Endothelial cell of umbilical vein (primary cell): ENCODE results near the gene MLANA. TPM values are rescaled to one million over a fixed set of nuclear protein-coding genes. Genes with fewer than 3 reads are reported as not detected.

Source experiments
- BruUV-seq: library from RNA; stranded (reverse); fragments of 400-500 nt; replicated peaks from 2 replicates; lab custom pipeline; 2021; lab: Mats Ljungman, UMichigan
- CTCF ChIA-PET: fragments of 300-600, 350-600 bp; sonication (Branson Sonifier 250); formaldehyde crosslinking; loops from one replicate; lab custom pipeline; 2021; ENCODE audit warnings: antibody characterized with exemption, inconsistent platforms; lab: Charles Lee
- POLR2A ChIA-PET: fragments of 300-600, 350-600 bp; sonication (Branson Sonifier 250); formaldehyde crosslinking; loops from one replicate; lab custom pipeline; 2021; ENCODE audit warnings: antibody characterized with exemption, inconsistent platforms; lab: Charles Lee
- DNase-seq: peaks from one replicate; pipeline ENCODE4 v3.0.0-alpha.2; 2011; ENCODE audit warnings: low read depth, low spot score
- FAIRE-seq: peaks from 2 replicates; lab custom pipeline; 2011; peaks lifted over from hg19 to GRCh38; lab: Jason Lieb, UNC
- H2AFZ ChIP-seq: 2 replicates; pipeline ENCODE4 v1.6.0; 2012; ENCODE audit warnings: low read depth, low read length, control low read depth, inconsistent platforms
- H3K27ac ChIP-seq: 2 replicates; pipeline ENCODE4 v1.5.1; 2011; ENCODE audit warnings: low read depth, mild to moderate bottlenecking, control low read depth, low read length, moderate library complexity; ENCODE audit not compliant: insufficient read depth
- H3K27me3 ChIP-seq, 2 experiments: 2 replicates each; pipeline versions ENCODE4 v1.6.0 to v1.6.1; 2011; ENCODE audit warnings: low read length in 2 of 2, mixed read lengths in 1 of 2; ENCODE audit not compliant: control insufficient read depth in 2 of 2, insufficient read depth in 2 of 2
- H3K36me3 ChIP-seq, 2 experiments: 2 replicates in 1 of 2; 3 replicates in 1 of 2; pipeline ENCODE4 v1.5.1; 2011; ENCODE audit warnings: low read length in 2 of 2, mild to moderate bottlenecking in 1 of 2, moderate library complexity in 1 of 2; ENCODE audit not compliant: control insufficient read depth in 2 of 2, insufficient read depth in 2 of 2; ENCODE audit errors: extremely low read depth in 1 of 2
- H3K4me1 ChIP-seq: 3 replicates; pipeline ENCODE4 v1.5.1; 2011; ENCODE audit warnings: mild to moderate bottlenecking, low read length; ENCODE audit not compliant: control insufficient read depth, insufficient read depth; ENCODE audit errors: extremely low read depth
- H3K4me2 ChIP-seq: 2 replicates; pipeline ENCODE4 v1.6.1; 2011; ENCODE audit warnings: low read length, control low read depth, mixed read lengths; ENCODE audit not compliant: insufficient read depth
- H3K4me3 ChIP-seq, 3 experiments: fragments of 200-600 bp in 1 of 3; sonication (generic), shearing (Covaris generic) in 1 of 3; replicated peaks in 1 of 3; 2 replicates each; pipeline ENCODE4 v1.5.1; 2011 to 2016; ENCODE audit warnings: control low read depth in 3 of 3, low read length in 3 of 3, mild to moderate bottlenecking in 2 of 3, inconsistent platforms in 1 of 3, low read depth in 1 of 3, moderate library complexity in 1 of 3; ENCODE audit not compliant: insufficient read depth in 1 of 3
- H3K79me2 ChIP-seq: 2 replicates; pipeline ENCODE4 v1.6.0; 2012; ENCODE audit warnings: low read length, inconsistent platforms; ENCODE audit not compliant: control insufficient read depth, insufficient read depth
- H3K9ac ChIP-seq: replicated peaks from 2 replicates; pipeline ENCODE3; 2011; ENCODE audit warnings: low read length, control low read depth; ENCODE audit not compliant: insufficient read depth; ENCODE audit errors: extremely low read depth
- H3K9me1 ChIP-seq: replicated peaks from 3 replicates; pipeline ENCODE4 v1.6.0; 2011; ENCODE audit warnings: mild to moderate bottlenecking, low read length; ENCODE audit not compliant: control insufficient read depth, insufficient read depth; ENCODE audit errors: extremely low read depth
- H3K9me3 ChIP-seq: replicated peaks from 2 replicates; pipeline ENCODE4 v1.5.1; 2012; ENCODE audit warnings: low read length, inconsistent platforms; ENCODE audit not compliant: control insufficient read depth, insufficient read depth
- H4K20me1 ChIP-seq: replicated peaks from 2 replicates; pipeline ENCODE3; 2011; ENCODE audit warnings: mild to moderate bottlenecking, low read length; ENCODE audit not compliant: control insufficient read depth, insufficient read depth; ENCODE audit errors: extremely low read depth
- CTCF ChIP-seq, 2 donors: IDR thresholded peaks; 1 replicate in 1 of 2; 2 replicates in 1 of 2; pipeline ENCODE4 v1.5.1; 2011; ENCODE audit warnings: low read length in 2 of 2, mild to moderate bottlenecking in 2 of 2, moderate library complexity in 2 of 2, control low read depth in 1 of 2, inconsistent platforms in 1 of 2, low read depth in 1 of 2; ENCODE audit not compliant: insufficient read depth in 1 of 2; ENCODE audit errors: extremely low read depth in 1 of 2
- GATA2 ChIP-seq: IDR thresholded peaks from 2 replicates; pipeline ENCODE4 v1.7.0; 2011; ENCODE audit warnings: low read depth, mild to moderate bottlenecking, moderate library complexity, mixed read lengths, low read length; ENCODE audit not compliant: insufficient read length, insufficient read depth
- MYC ChIP-seq: IDR thresholded peaks from one replicate; pipeline ENCODE4 v1.6.1; 2011; ENCODE audit warnings: mild to moderate bottlenecking, low read depth, low read length
- dilution Hi-C: fragments of 300-500 bp; cut with MboI; formaldehyde crosslinking; loops from one replicate; pipeline ENCODE4 v1.15.0; 2019; ENCODE audit warnings: low sequenced_read_pairs; ENCODE audit not compliant: extremely low pct_ligation_motif_present
- intact Hi-C: fragments of 100-400 bp; cut with micrococcal nuclease; formaldehyde crosslinking; loops from one replicate; pipeline ENCODE4 v1.10.0; 2022
- polyA plus RNA-seq, 4 experiments: library from polyadenylated mRNA; depleted of rRNA in 3 of 4; stranded (reverse) in 3 of 4; unstranded in 1 of 4; fragments of >200 nt; gene quantifications; 2 replicates each; pipeline versions ENCODE4 v1.2.1 to v1.2.3, GENCODE V29; 2011 to 2012; ENCODE audit warnings: missing spikeins in 1 of 4
- total RNA-seq: library from RNA; stranded (reverse); gene quantifications from 2 replicates; pipeline ENCODE4 v1.2.3, GENCODE V29; 2021

The MLANA gene
- total and polyA plus RNA-seq, 2 donors (not counting 3 experiments of a cell fraction or from before 2014, with no cell fraction given): not detected

GRCh38 chr9:5854063-5854790, 36.5 kb upstream of the MLANA start:
- dilution Hi-C loops: no loop called here
- Histone ChIP-seq H4K20me1 (no peaks in the 10 kb centered on the region), H3K9me3 (no peaks in the 10 kb centered on the region), H3K9ac (no peak overlapping the region), H3K27ac (no peak overlapping the region), H2AFZ (no peak overlapping the region), H3K9me1 (no peaks in the 10 kb centered on the region), H3K79me2 (no peaks in the 10 kb centered on the region), H3K4me1 (no peaks in the 10 kb centered on the region), H3K36me3 (no peaks in the 10 kb centered on the region), H3K4me2 (no peak overlapping the region), H3K4me3 (no peak overlapping the region), H3K27me3 (peaks cover 3 to 9% of the 10 kb centered on the region in 2 experiments)
- intact Hi-C loops: no loop called here
- no peak for TF ChIP-seq GATA2
- TF ChIP-seq MYC: no peak
- POLR2A ChIA-PET: interaction anchor here (0.6 kb wide), 1 partner anchor 11 kb away, joined by 7 read pairs; no protein-coding TSS in a partner anchor
- CTCF ChIA-PET: interaction anchor here (1.1 to 2.6 kb wide), 2 partner anchors 18 to 32 kb away, joined by 4 to 11 read pairs; no protein-coding TSS in a partner anchor
- BruUV-seq: no TSS peak
- DNase-seq (no peak), FAIRE-seq (no peak)

DNA sequence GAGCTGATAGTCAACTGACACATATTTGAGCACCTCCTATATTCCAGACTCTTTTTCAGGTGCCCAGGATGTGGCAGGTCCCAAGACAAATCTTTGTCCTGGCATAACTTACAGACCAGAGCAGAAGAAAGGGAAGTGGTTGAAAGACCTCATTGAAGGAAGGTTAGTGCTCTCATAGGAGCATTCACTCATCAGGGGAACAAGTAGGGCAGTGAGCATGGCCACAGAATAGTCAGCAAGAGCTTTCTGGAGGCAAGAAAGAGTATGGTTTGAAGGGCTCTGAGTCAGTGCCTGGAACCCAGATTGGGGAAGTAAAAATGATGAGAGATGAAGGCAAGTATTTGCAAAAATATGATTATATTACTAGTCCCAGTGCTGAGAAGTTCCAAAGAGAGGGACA, 32.8 kb upstream of the MLANA start:
- Histone ChIP-seq H3K36me3 (no peaks in the 10 kb centered on the region), H4K20me1 (no peaks in the 10 kb centered on the region), H3K27me3 (peaks cover 3 to 9% of the 10 kb centered on the region in 2 experiments), H2AFZ (no peak overlapping the region), H3K9ac (no peak overlapping the region), H3K79me2 (no peaks in the 10 kb centered on the region), H3K9me3 (no peaks in the 10 kb centered on the region), H3K4me2 (no peak overlapping the region), H3K9me1 (no peaks in the 10 kb centered on the region), H3K27ac (no peak overlapping the region), H3K4me1 (no peaks in the 10 kb centered on the region), H3K4me3 (no peak overlapping the region)
- no TSS peak for BruUV-seq
- ChIA-PET CTCF (interaction anchor here (0.9 to 3.0 kb wide), 6 partner anchors 10 to 197 kb away, joined by 3 to 12 read pairs (median 3); partner anchors contain the start of gene ERMP1), POLR2A (no interaction called here)
- TF ChIP-seq GATA2 (no peak), CTCF (IDR thresholded peaks at IDR 0.05; ENCODE audit: extremely low read depth in 1 of 2, insufficient read depth in 1 of 2, low read depth in 1 of 2, low read length in 2 of 2) (no peak)
- dilution Hi-C loops (no loop called here), intact Hi-C loops (no loop called here)
- DNase-seq (no peak), FAIRE-seq (no peak)
